Suppressor macrophage treated with lipopolysaccharide for 1 hour (primary cell): ENCODE data around the gene GPRIN1.
A peak's percentile ranks its signal among the peaks of the same experiment; 100 is the strongest.

ENCODE experiments used
- DNase-seq, 3 donors: peaks; one replicate each; pipeline ENCODE4 v3.0.0-alpha.2; 2020 to 2022

The GPRIN1 gene

GRCh38 chr5:176642675-176643490, 32.9 kb upstream of the GPRIN1 start:
- peak; percentile 20 to 37 (median 25) for DNase-seq

GRCh38 chr5:176640616-176641015, 30.7 kb upstream of the GPRIN1 start:
- DNase-seq, result no peak

GRCh38 chr5:176639981-176640380, 30.0 kb upstream of the GPRIN1 start:
- no peak for DNase-seq

GRCh38 chr5:176639208-176639607, 29.3 kb upstream of the GPRIN1 start:
- DNase-seq, result no peak

- DNase-seq, result no peak
These were observed 28.5 kb upstream of the GPRIN1 start for GRCh38 chr5:176638437-176638836.

- DNase-seq, result no peak
These were observed 27.6 kb upstream of the GPRIN1 start for GRCh38 chr5:176637556-176637955.

GRCh38 chr5:176636426-176636825, 26.5 kb upstream of the GPRIN1 start:
- no peak for DNase-seq

GRCh38 chr5:176633598-176633997, 23.6 kb upstream of the GPRIN1 start:
- DNase-seq, result no peak

- DNase-seq, result no peak
These were observed 22.8 kb upstream of the GPRIN1 start for GRCh38 chr5:176632745-176633144.

GRCh38 chr5:176631383-176632200, 21.6 kb upstream of the GPRIN1 start:
- DNase-seq, result no peak

GRCh38 chr5:176630681-176631222, 20.8 kb upstream of the GPRIN1 start:
- DNase-seq, result no peak

- DNase-seq, result peak; percentile 39 to 77 (median 45)
These were observed 20.1 kb upstream of the GPRIN1 start, which contains the start of the genes EIF4E1B and SNCB for GRCh38 chr5:176629853-176630680. Gene EIF4E1B, plus strand, starts transcription at chr5:176630675. Its CDS starts 12,113 bp downstream, at chr5:176642788. Gene SNCB, minus strand, starts transcription at chr5:176630534. Its CDS starts 880 bp downstream, at chr5:176629654.

- no peak for DNase-seq
These were observed 19.4 kb upstream of the GPRIN1 start for GRCh38 chr5:176629317-176629852.

GRCh38 chr5:176628406-176629228, 18.7 kb upstream of the GPRIN1 start:
- no peak for DNase-seq

GRCh38 chr5:176627582-176627981, 17.6 kb upstream of the GPRIN1 start:
- no peak for DNase-seq

- no peak for DNase-seq
These were observed 16.9 kb upstream of the GPRIN1 start for GRCh38 chr5:176626876-176627236.

GRCh38 chr5:176625966-176626875, 16.3 kb upstream of the GPRIN1 start:
- DNase-seq, result no peak

- no peak for DNase-seq
These were observed 15.6 kb upstream of the GPRIN1 start for GRCh38 chr5:176625512-176625911.

GRCh38 chr5:176624938-176625337, 15.0 kb upstream of the GPRIN1 start:
- no peak for DNase-seq

GRCh38 chr5:176624142-176624541, 14.2 kb upstream of the GPRIN1 start:
- no peak for DNase-seq
